ENCODE measurements around the gene NADSYN1.

NADSYN1 gene

GRCh38 chr11:71451596-71452198 is 1.3 kb upstream of the NADSYN1 start:
- Histone ChIP-seq H3K23ac (ENCODE audit: low read length in 2 of 2) (no peak overlapping the region), H4K8ac (ENCODE audit: low read length) (peak overlapping the region; percentile 66), H3K27me3 (ENCODE audit: control insufficient read depth in 1 of 2, insufficient read depth in 1 of 2, low read length in 2 of 2) (no peaks in the 10 kb centered on the region), H3K36me3 (ENCODE audit: control insufficient read depth in 1 of 2, insufficient read depth in 2 of 2, low read depth in 1 of 2, low read length in 2 of 2) (peaks cover 17 to 26% of the 10 kb centered on the region in 2 experiments), H3K9me3 (ENCODE audit: control insufficient read depth, low read length) (no peaks in the 10 kb centered on the region), H3K9ac (ENCODE audit: low read length) (no peak overlapping the region), H2AFZ (ENCODE audit: low read depth, low read length) (no peak overlapping the region), H3K27ac (ENCODE audit: low read length, poor library complexity, severe bottlenecking) (no peak overlapping the region), H3K4ac (ENCODE audit: low read depth in 1 of 2, low read length in 2 of 2) (no peak overlapping the region), H3K4me3 (ENCODE audit: insufficient read depth in 1 of 2, low read depth in 1 of 2, low read length in 2 of 2) (no peak overlapping the region), H2AK5ac (ENCODE audit: low read length, severe bottlenecking) (no peak overlapping the region), H3K79me1 (replicated peaks; ENCODE audit: low read length, poor library complexity, severe bottlenecking) (peaks cover 29% of the 10 kb centered on the region), H3K4me2 (ENCODE audit: low read length, poor library complexity, severe bottlenecking) (no peak overlapping the region), H2BK120ac (ENCODE audit: low read depth, low read length) (no peak overlapping the region), H4K91ac (ENCODE audit: low read length) (no peak overlapping the region), H2BK5ac (ENCODE audit: low read depth, low read length, poor library complexity, severe bottlenecking) (no peak overlapping the region), H3K14ac (ENCODE audit: low read length in 2 of 2) (no peak overlapping the region), H2BK12ac (ENCODE audit: low read length in 2 of 2) (no peak overlapping the region), H2BK15ac (ENCODE audit: low read depth, poor library complexity, severe bottlenecking) (no peak overlapping the region), H3K4me1 (ENCODE audit: control insufficient read depth, insufficient read depth, low read depth, low read length) (peaks cover 23% of the 10 kb centered on the region), H3K18ac (ENCODE audit: low read depth in 1 of 2, low read length in 2 of 2) (no peak overlapping the region)
- 79% methylated on average over 9 of the region's 9 CpGs for WGBS
- DNase-seq, result no peak

- WGBS, result 35% methylated on average over 38 of the region's 40 CpGs
Observed at GRCh38 chr11:71452199-71453036, 585 bp upstream of the NADSYN1 start.

DNA sequence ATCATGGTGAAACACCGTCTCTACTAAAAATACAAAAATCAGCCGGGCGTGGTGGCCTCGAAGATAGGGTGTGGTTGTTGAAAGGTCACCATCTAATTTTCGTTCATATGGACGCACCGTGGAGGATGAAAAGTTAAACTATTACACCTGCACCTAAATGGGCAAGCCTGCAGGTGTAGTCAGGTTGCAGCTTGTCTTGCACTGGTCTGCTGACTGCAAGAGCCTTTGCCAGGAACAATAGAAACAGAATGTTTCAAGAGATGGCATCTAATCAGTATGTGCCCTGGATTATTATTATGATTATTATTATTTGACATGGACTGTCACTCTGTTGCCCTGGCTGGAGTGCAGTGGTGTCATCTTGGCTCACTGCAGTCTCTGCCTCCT is 908 bp downstream of the NADSYN1 start:
- H2BK120ac ChIP-seq (ENCODE audit: low read depth, low read length), result no peak overlapping the region
- DNase-seq, result no peak
- no peak overlapping the region for H2BK12ac ChIP-seq (ENCODE audit: low read length in 2 of 2)
- H3K27me3 ChIP-seq (ENCODE audit: control insufficient read depth in 1 of 2, insufficient read depth in 1 of 2, low read length in 2 of 2), result no peaks in the 10 kb centered on the region
- H3K4me1 ChIP-seq (ENCODE audit: control insufficient read depth, insufficient read depth, low read depth, low read length), result peaks cover 14% of the 10 kb centered on the region
- H2BK5ac ChIP-seq (ENCODE audit: low read depth, low read length, poor library complexity, severe bottlenecking), result no peak overlapping the region
- H3K9me3 ChIP-seq (ENCODE audit: control insufficient read depth, low read length), result no peaks in the 10 kb centered on the region
- no peak overlapping the region for H3K23ac ChIP-seq (ENCODE audit: low read length in 2 of 2)
- peaks cover 34 to 44% of the 10 kb centered on the region in 2 experiments for H3K36me3 ChIP-seq (ENCODE audit: control insufficient read depth in 1 of 2, insufficient read depth in 2 of 2, low read depth in 1 of 2, low read length in 2 of 2)
- peak overlapping the region; percentile 96 for H3K9ac ChIP-seq (ENCODE audit: low read length)
- peaks cover 35% of the 10 kb centered on the region for H3K79me1 ChIP-seq (replicated peaks; ENCODE audit: low read length, poor library complexity, severe bottlenecking)
- no peak overlapping the region for H3K4ac ChIP-seq (ENCODE audit: low read depth in 1 of 2, low read length in 2 of 2)
- WGBS, result 96% methylated on average over 7 of the region's 7 CpGs
- H3K4me3 ChIP-seq (ENCODE audit: insufficient read depth in 1 of 2, low read depth in 1 of 2, low read length in 2 of 2), result peak overlapping the region; percentile 94 to 96
- H2AK5ac ChIP-seq (ENCODE audit: low read length, severe bottlenecking), result no peak overlapping the region
- peak overlapping the region; percentile 89 for H3K4me2 ChIP-seq (ENCODE audit: low read length, poor library complexity, severe bottlenecking)
- H4K8ac ChIP-seq (ENCODE audit: low read length), result no peak overlapping the region
- H3K27ac ChIP-seq (ENCODE audit: low read length, poor library complexity, severe bottlenecking), result no peak overlapping the region
- H2AFZ ChIP-seq (ENCODE audit: low read depth, low read length), result no peak overlapping the region
- H3K14ac ChIP-seq (ENCODE audit: low read length in 2 of 2), result no peak overlapping the region
- no peak overlapping the region for H4K91ac ChIP-seq (ENCODE audit: low read length)
- no peak overlapping the region for H2BK15ac ChIP-seq (ENCODE audit: low read depth, poor library complexity, severe bottlenecking)
- H3K18ac ChIP-seq (ENCODE audit: low read depth in 1 of 2, low read length in 2 of 2), result no peak overlapping the region

More at GRCh38 chr11:71452199-71453036, 585 bp upstream of the NADSYN1 start:
- Histone ChIP-seq H3K36me3 (ENCODE audit: control insufficient read depth in 1 of 2, insufficient read depth in 2 of 2, low read depth in 1 of 2, low read length in 2 of 2) (peaks cover 22 to 30% of the 10 kb centered on the region in 2 experiments), H3K4me2 (ENCODE audit: low read length, poor library complexity, severe bottlenecking) (peak overlapping the region; percentile 67), H2AK5ac (ENCODE audit: low read length, severe bottlenecking) (no peak overlapping the region), H3K9me3 (ENCODE audit: control insufficient read depth, low read length) (no peaks in the 10 kb centered on the region), H2BK12ac (ENCODE audit: low read length in 2 of 2) (no peak overlapping the region), H3K4me1 (ENCODE audit: control insufficient read depth, insufficient read depth, low read depth, low read length) (peaks cover 19% of the 10 kb centered on the region), H4K91ac (ENCODE audit: low read length) (no peak overlapping the region), H3K79me1 (replicated peaks; ENCODE audit: low read length, poor library complexity, severe bottlenecking) (peaks cover 29% of the 10 kb centered on the region), H3K18ac (ENCODE audit: low read depth in 1 of 2, low read length in 2 of 2) (no peak overlapping the region), H3K27me3 (ENCODE audit: control insufficient read depth in 1 of 2, insufficient read depth in 1 of 2, low read length in 2 of 2) (no peaks in the 10 kb centered on the region), H3K27ac (ENCODE audit: low read length, poor library complexity, severe bottlenecking) (no peak overlapping the region), H3K4me3 (ENCODE audit: insufficient read depth in 1 of 2, low read depth in 1 of 2, low read length in 2 of 2) (peak overlapping the region; percentile 66 to 94), H2AFZ (ENCODE audit: low read depth, low read length) (no peak overlapping the region), H3K23ac (ENCODE audit: low read length in 2 of 2) (no peak overlapping the region), H3K4ac (ENCODE audit: low read depth in 1 of 2, low read length in 2 of 2) (no peak overlapping the region), H3K9ac (ENCODE audit: low read length) (peak overlapping the region; percentile 80), H2BK5ac (ENCODE audit: low read depth, low read length, poor library complexity, severe bottlenecking) (no peak overlapping the region), H3K14ac (ENCODE audit: low read length in 2 of 2) (no peak overlapping the region), H2BK15ac (ENCODE audit: low read depth, poor library complexity, severe bottlenecking) (no peak overlapping the region), H4K8ac (ENCODE audit: low read length) (no peak overlapping the region), H2BK120ac (ENCODE audit: low read depth, low read length) (no peak overlapping the region)
- DNase-seq, result peak; percentile 17

DNA sequence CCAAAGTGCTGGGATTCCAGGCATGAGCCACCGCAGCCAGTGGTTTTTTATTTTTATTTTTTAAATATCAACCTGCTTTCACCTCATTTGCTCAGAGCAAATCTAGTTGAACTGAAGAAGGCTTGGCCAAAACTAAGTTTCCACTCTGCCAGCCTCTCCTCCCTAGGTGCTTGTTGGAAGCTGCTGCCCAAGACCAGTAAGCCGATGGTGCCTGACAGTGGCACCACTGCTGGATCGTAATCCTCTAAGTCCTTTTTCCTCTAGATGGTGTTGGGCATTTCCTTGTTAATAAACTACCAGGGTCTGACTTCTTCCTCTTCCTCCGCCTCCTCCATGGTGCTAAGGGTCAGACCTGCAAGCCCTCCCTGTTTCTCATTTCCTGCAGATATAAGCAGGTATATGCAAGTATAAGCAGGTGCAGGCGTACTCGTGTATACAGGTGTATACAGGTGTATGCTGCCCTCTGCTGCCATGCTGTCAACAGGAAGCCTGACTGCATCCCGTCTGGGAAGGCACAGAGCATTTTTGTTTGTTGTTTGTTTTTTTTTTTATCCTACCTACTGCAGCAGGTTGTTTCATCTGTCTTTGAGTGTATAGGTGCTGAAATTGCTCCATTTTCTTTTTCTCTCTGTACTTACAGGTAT is 1.6 kb downstream of the NADSYN1 start:
- Histone ChIP-seq H2BK12ac (ENCODE audit: low read length in 2 of 2) (no peak overlapping the region), H3K9ac (ENCODE audit: low read length) (no peak overlapping the region), H3K9me3 (ENCODE audit: control insufficient read depth, low read length) (no peaks in the 10 kb centered on the region), H2AK5ac (ENCODE audit: low read length, severe bottlenecking) (no peak overlapping the region), H3K4me2 (ENCODE audit: low read length, poor library complexity, severe bottlenecking) (no peak overlapping the region), H3K79me1 (replicated peaks; ENCODE audit: low read length, poor library complexity, severe bottlenecking) (peaks cover 37% of the 10 kb centered on the region), H4K91ac (ENCODE audit: low read length) (no peak overlapping the region), H2BK120ac (ENCODE audit: low read depth, low read length) (no peak overlapping the region), H3K4me1 (ENCODE audit: control insufficient read depth, insufficient read depth, low read depth, low read length) (peaks cover 12% of the 10 kb centered on the region), H2BK15ac (ENCODE audit: low read depth, poor library complexity, severe bottlenecking) (no peak overlapping the region), H2AFZ (ENCODE audit: low read depth, low read length) (no peak overlapping the region), H3K27ac (ENCODE audit: low read length, poor library complexity, severe bottlenecking) (no peak overlapping the region), H3K4me3 (ENCODE audit: insufficient read depth in 1 of 2, low read depth in 1 of 2, low read length in 2 of 2) (peak overlapping the region in 1 of 2 experiments; percentile 94), H3K4ac (ENCODE audit: low read depth in 1 of 2, low read length in 2 of 2) (no peak overlapping the region), H3K27me3 (ENCODE audit: control insufficient read depth in 1 of 2, insufficient read depth in 1 of 2, low read length in 2 of 2) (no peaks in the 10 kb centered on the region), H3K14ac (ENCODE audit: low read length in 2 of 2) (no peak overlapping the region), H4K8ac (ENCODE audit: low read length) (no peak overlapping the region), H2BK5ac (ENCODE audit: low read depth, low read length, poor library complexity, severe bottlenecking) (no peak overlapping the region), H3K36me3 (ENCODE audit: control insufficient read depth in 1 of 2, insufficient read depth in 2 of 2, low read depth in 1 of 2, low read length in 2 of 2) (peaks cover 41 to 51% of the 10 kb centered on the region in 2 experiments), H3K18ac (ENCODE audit: low read depth in 1 of 2, low read length in 2 of 2) (no peak overlapping the region), H3K23ac (ENCODE audit: low read length in 2 of 2) (no peak overlapping the region)
- WGBS, result 75% methylated on average over 6 of the region's 7 CpGs
- DNase-seq, result no peak
